Epithelial cell of esophagus (primary cell): ENCODE data around the gene TSPYL6.
"Not testable (repeated sequence)": the region's sequence is repeated elsewhere in the genome, so short reads cannot be mapped to it uniquely, and the experiment has no call there.

ENCODE experiments used
- DNase-seq: peaks from one replicate; pipeline ENCODE4 v3.0.0; 2010; ENCODE audit warnings: low read depth
- H3K4me3 ChIP-seq: 2 replicates; pipeline ENCODE4 v1.5.1; 2011; ENCODE audit warnings: mild to moderate bottlenecking, low read length, control low read depth
- TF ChIP-seq, protein P1 (sequence below): IDR thresholded peaks from 2 replicates; pipeline ENCODE4 v1.5.1; 2011; ENCODE audit warnings: low read depth, mild to moderate bottlenecking, low read length, control low read depth, inconsistent platforms; ENCODE audit not compliant: insufficient read depth; ENCODE audit errors: missing control alignments

TSPYL6 gene

DNA sequence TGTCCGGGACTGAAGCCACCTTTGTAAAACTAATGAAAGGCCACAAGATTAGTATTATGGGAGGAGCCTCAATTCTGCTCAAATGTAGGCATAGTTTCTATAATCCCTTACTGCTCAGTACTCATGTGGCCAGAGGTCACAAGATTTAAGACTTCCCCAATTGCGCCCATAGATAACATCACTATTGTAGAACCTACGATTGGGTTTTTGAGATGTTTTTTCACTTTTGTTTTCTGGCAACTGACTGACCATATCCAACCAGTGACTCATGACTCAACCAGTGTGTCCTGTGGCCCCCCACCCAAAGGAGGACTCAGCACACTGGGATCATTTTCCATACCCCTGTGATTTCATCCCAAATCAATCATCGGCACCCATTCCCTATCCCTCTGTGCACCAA, 15.2 kb upstream of the TSPYL6 start:
- DNase-seq, result no peak

GRCh38 chr2:54267577-54267976, 11.5 kb upstream of the TSPYL6 start:
- no peak overlapping the region for H3K4me3 ChIP-seq
- TF ChIP-seq, protein P1, sequence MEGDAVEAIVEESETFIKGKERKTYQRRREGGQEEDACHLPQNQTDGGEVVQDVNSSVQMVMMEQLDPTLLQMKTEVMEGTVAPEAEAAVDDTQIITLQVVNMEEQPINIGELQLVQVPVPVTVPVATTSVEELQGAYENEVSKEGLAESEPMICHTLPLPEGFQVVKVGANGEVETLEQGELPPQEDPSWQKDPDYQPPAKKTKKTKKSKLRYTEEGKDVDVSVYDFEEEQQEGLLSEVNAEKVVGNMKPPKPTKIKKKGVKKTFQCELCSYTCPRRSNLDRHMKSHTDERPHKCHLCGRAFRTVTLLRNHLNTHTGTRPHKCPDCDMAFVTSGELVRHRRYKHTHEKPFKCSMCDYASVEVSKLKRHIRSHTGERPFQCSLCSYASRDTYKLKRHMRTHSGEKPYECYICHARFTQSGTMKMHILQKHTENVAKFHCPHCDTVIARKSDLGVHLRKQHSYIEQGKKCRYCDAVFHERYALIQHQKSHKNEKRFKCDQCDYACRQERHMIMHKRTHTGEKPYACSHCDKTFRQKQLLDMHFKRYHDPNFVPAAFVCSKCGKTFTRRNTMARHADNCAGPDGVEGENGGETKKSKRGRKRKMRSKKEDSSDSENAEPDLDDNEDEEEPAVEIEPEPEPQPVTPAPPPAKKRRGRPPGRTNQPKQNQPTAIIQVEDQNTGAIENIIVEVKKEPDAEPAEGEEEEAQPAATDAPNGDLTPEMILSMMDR, result no peak

More for the DNA sequence above, 15.2 kb upstream of the TSPYL6 start:
- H3K4me3 ChIP-seq, result no peak overlapping the region
- TF ChIP-seq, protein P1, result no peak

DNA sequence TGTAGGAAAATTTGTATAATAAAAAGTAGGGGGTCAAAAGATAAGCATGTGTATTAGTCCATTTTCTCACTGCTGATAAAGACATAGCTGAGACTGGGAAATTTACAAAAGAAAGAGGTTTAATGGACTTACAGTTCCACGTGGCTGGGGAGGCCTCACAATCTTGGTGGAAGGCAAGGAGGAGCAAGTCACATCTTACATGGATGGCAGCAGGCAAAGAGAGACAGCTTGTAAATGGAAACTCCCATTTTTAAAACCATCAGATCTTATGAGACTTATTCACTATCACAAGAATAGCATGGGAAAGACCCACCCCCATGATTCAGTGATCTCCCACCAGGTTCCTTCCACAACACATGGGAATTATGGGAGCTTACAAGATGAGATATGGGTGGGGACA, 9.1 kb upstream of the TSPYL6 start:
- not testable (repeated sequence) for DNase-seq, H3K4me3 ChIP-seq

More at GRCh38 chr2:54267577-54267976, 11.5 kb upstream of the TSPYL6 start:
- DNase-seq, result no peak

- TF ChIP-seq, protein P1, result no peak
- no peak for DNase-seq
- no peak overlapping the region for H3K4me3 ChIP-seq
Measured at GRCh38 chr2:54262015-54262765, 6.2 kb upstream of the TSPYL6 start.

DNA sequence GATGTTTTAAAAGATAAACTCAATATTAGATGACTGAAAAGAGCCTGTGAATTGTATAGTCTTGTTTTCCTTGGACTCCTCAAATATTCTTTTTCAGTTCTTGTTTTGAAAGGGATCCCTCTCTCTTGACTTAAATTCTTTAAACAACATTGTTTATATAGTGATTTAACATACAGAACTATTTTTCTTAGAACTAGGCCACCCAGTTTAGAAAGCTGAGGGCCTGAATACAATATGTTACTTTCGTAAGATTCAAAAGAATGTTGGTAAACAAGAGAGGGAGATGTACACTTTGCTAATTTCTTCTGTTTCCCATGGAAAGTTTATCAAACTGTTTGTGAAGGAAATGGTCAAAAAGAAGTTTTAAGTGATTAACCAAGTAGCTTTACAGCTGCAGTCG, 5.5 kb upstream of the TSPYL6 start:
- H3K4me3 ChIP-seq, result no peak overlapping the region
- TF ChIP-seq, protein P1, result no peak
- no peak for DNase-seq

- TF ChIP-seq, protein P1, result no peak
- no peak overlapping the region for H3K4me3 ChIP-seq
- no peak for DNase-seq
Measured at GRCh38 chr2:54260241-54260595, 4.2 kb upstream of the TSPYL6 start.

DNA sequence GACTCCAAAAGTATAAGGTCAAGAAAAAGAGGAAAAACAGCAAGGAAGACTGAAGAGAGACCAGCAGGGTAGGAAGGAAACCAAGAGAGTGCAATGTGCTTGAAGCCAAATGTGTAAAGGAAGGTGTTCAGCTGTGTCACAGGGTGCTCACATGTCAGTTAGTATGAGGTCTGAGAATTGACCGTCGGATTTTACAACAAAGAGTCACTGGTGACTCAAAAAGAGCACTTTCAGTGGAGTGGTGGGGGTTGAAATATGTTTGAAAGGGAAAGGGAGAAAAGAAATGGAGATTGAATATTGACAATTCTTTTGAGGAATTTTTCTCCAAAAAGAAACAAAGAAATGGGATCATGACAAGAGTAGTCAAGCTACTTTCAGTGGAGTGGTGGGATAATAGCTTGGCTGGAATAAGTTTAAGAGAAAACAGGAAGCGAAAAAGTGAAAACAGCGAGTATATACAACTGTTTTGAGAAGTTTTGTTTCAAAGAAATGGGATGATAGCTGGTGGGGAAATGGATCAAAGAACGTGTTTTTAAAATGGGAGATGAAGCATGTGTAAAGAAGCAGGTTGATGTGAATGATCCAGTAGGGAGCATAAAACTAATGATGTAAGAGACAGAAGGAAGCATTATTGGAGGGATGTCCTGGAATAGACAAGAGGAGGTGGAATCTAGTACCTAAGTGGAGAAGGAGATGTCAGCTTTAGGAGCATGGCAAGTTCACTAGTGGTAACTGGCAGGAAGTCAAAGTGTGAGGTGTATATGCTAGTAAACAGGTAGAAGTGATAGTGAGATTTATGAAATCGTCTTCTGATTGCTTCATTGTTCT, 3.6 kb upstream of the TSPYL6 start:
- TF ChIP-seq, protein P1, result no peak
- DNase-seq, result no peak
- no peak overlapping the region for H3K4me3 ChIP-seq
